Ishikawa (cell line): ENCODE measurements around the gene DENND1A.

Experiments used
- CEBPB ChIP-seq: IDR thresholded peaks from 2 replicates; pipeline ENCODE4 v1.6.1; 2012
- CREB1 ChIP-seq: IDR thresholded peaks from 2 replicates; pipeline ENCODE4 v1.6.1; 2012; ENCODE audit warnings: low read depth
- EGR1 ChIP-seq: IDR thresholded peaks from 2 replicates; pipeline ENCODE4 v1.6.1; 2012
- EP300 ChIP-seq: IDR thresholded peaks from 2 replicates; pipeline ENCODE4 v1.6.1; 2012; ENCODE audit warnings: borderline replicate concordance
- FOXM1 ChIP-seq: IDR thresholded peaks from 2 replicates; pipeline ENCODE4 v1.6.1; 2012; ENCODE audit warnings: low read depth, borderline replicate concordance
- MAX ChIP-seq: IDR thresholded peaks from 2 replicates; pipeline ENCODE4 v1.6.1; 2012
- NFIC ChIP-seq: IDR thresholded peaks from 2 replicates; pipeline ENCODE4 v1.6.1; 2012
- RAD21 ChIP-seq: IDR thresholded peaks from 2 replicates; pipeline ENCODE4 v1.6.1; 2012; ENCODE audit warnings: low read depth
- REST ChIP-seq: IDR thresholded peaks from 2 replicates; pipeline ENCODE4 v1.6.1; 2012; ENCODE audit warnings: low read depth, mild to moderate bottlenecking
- TAF1 ChIP-seq: IDR thresholded peaks from 2 replicates; pipeline ENCODE4 v1.6.1; 2012; ENCODE audit warnings: low read depth, mild to moderate bottlenecking
- TCF12 ChIP-seq: IDR thresholded peaks from 2 replicates; pipeline ENCODE4 v1.6.1; 2012; ENCODE audit warnings: low read depth
- TEAD4 ChIP-seq: IDR thresholded peaks from 2 replicates; pipeline ENCODE4 v1.6.1; 2012
- USF1 ChIP-seq: IDR thresholded peaks from 2 replicates; pipeline ENCODE4 v1.6.1; 2012
- YY1 ChIP-seq: IDR thresholded peaks from 2 replicates; pipeline ENCODE4 v1.6.1; 2012; ENCODE audit warnings: low read depth
- ZBTB7A ChIP-seq: IDR thresholded peaks from 2 replicates; pipeline ENCODE4 v1.6.1; 2012; ENCODE audit warnings: low read depth

The DENND1A gene

GRCh38 chr9:123601828-123602227 lies 328.1 kb downstream of the DENND1A start:
- TF ChIP-seq TEAD4: no peak
- TF ChIP-seq NFIC: no peak

GRCh38 chr9:123599781-123600180 lies 330.1 kb downstream of the DENND1A start:
- TF ChIP-seq TEAD4: no peak
- TF ChIP-seq YY1: no peak
- no peak for TF ChIP-seq EP300
- no peak for TF ChIP-seq USF1
- TF ChIP-seq FOXM1: no peak
- no peak for TF ChIP-seq REST
- TF ChIP-seq TCF12: no peak
- TF ChIP-seq CEBPB: no peak
- no peak for TF ChIP-seq ZBTB7A
- TF ChIP-seq RAD21: no peak
- no peak for TF ChIP-seq MAX
- TF ChIP-seq NFIC: no peak

- no peak for TF ChIP-seq TEAD4
- TF ChIP-seq YY1: no peak
- no peak for TF ChIP-seq REST
- no peak for TF ChIP-seq CREB1
- TF ChIP-seq TCF12: no peak
- no peak for TF ChIP-seq EGR1
- TF ChIP-seq USF1: no peak
- no peak for TF ChIP-seq MAX
- TF ChIP-seq ZBTB7A: no peak
- TF ChIP-seq TAF1: no peak
- no peak for TF ChIP-seq CEBPB
- TF ChIP-seq RAD21: no peak
- no peak for TF ChIP-seq FOXM1
- no peak for TF ChIP-seq NFIC
- no peak for TF ChIP-seq EP300
Measured at GRCh38 chr9:123597876-123598556, 331.9 kb downstream of the DENND1A start.

GRCh38 chr9:123597048-123597447 lies 332.9 kb downstream of the DENND1A start:
- TF ChIP-seq TAF1 (no peak), TEAD4 (no peak), REST (no peak), TCF12 (no peak), CEBPB (no peak), NFIC (no peak), FOXM1 (no peak), CREB1 (no peak), EGR1 (no peak), USF1 (no peak), YY1 (no peak), MAX (no peak), EP300 (no peak), RAD21 (no peak), ZBTB7A (no peak)
